ENCODE results near the gene LRRC47.

Gene LRRC47

GRCh38 chr1:3733094-3733882 lies 63.0 kb downstream of the LRRC47 start (continued):
- TF ChIP-seq CSDC2 (CRISPR knock-in tag; IDR thresholded peaks at IDR 0.05) (no peak), ZNF70 (CRISPR knock-in tag; IDR thresholded peaks at IDR 0.05) (no peak), RARB (CRISPR knock-in tag; IDR thresholded peaks at IDR 0.05) (no peak), TCF4 (CRISPR knock-in tag; IDR thresholded peaks at IDR 0.05; ENCODE audit: borderline replicate concordance) (no peak), POU6F1 (CRISPR knock-in tag; IDR thresholded peaks at IDR 0.05; ENCODE audit: borderline replicate concordance, low read depth) (no peak)

- no peak for TF ChIP-seq ARNTL (CRISPR knock-in tag; IDR thresholded peaks at IDR 0.05; ENCODE audit: borderline replicate concordance, low read depth)
- no peak for TF ChIP-seq GLIS3 (CRISPR knock-in tag; IDR thresholded peaks at IDR 0.05)
- no peak for TF ChIP-seq POU6F1 (CRISPR knock-in tag; IDR thresholded peaks at IDR 0.05; ENCODE audit: borderline replicate concordance, low read depth)
- no peak for TF ChIP-seq ZNF70 (CRISPR knock-in tag; IDR thresholded peaks at IDR 0.05)
- TF ChIP-seq RARB (CRISPR knock-in tag; IDR thresholded peaks at IDR 0.05): no peak
- no peak for TF ChIP-seq ZFP3 (CRISPR knock-in tag; IDR thresholded peaks at IDR 0.05)
- no peak for TF ChIP-seq ZNF8 (CRISPR knock-in tag; IDR thresholded peaks at IDR 0.05)
- TF ChIP-seq BACH2 (CRISPR knock-in tag; IDR thresholded peaks at IDR 0.05; ENCODE audit: borderline replicate concordance): no peak
- TF ChIP-seq CREB5 (CRISPR knock-in tag; IDR thresholded peaks at IDR 0.05; ENCODE audit: low read depth): no peak
- TF ChIP-seq ZC3H10 (CRISPR knock-in tag; IDR thresholded peaks at IDR 0.05): no peak
- no peak for TF ChIP-seq ZNF565 (CRISPR knock-in tag; conservative IDR thresholded peaks at IDR 0.05; ENCODE audit: low read depth)
- no peak for TF ChIP-seq OSR1 (CRISPR knock-in tag; IDR thresholded peaks at IDR 0.05)
- TF ChIP-seq CSRNP3 (CRISPR knock-in tag; IDR thresholded peaks at IDR 0.05): no peak
- TF ChIP-seq TOX (CRISPR knock-in tag; IDR thresholded peaks at IDR 0.05; ENCODE audit: borderline replicate concordance): no peak
- no peak for TF ChIP-seq CSDC2 (CRISPR knock-in tag; IDR thresholded peaks at IDR 0.05)
- TF ChIP-seq ESRRG (CRISPR knock-in tag; IDR thresholded peaks at IDR 0.05): no peak
- no peak for ATAC-seq
Observed at GRCh38 chr1:3732434-3733093, 63.7 kb downstream of the LRRC47 start.

GRCh38 chr1:3731583-3732433 lies 64.5 kb downstream of the LRRC47 start:
- ATAC-seq: no peak
- no peak for TF ChIP-seq RARB (CRISPR knock-in tag; IDR thresholded peaks at IDR 0.05)
- TF ChIP-seq ZC3H10 (CRISPR knock-in tag; IDR thresholded peaks at IDR 0.05): no peak
- TF ChIP-seq ZFP30 (CRISPR knock-in tag; IDR thresholded peaks at IDR 0.05): no peak
- TF ChIP-seq CSDC2 (CRISPR knock-in tag; IDR thresholded peaks at IDR 0.05): no peak

GRCh38 chr1:3730543-3731247 lies 65.6 kb downstream of the LRRC47 start:
- no peak for ATAC-seq
- no peak for TF ChIP-seq TOX (CRISPR knock-in tag; IDR thresholded peaks at IDR 0.05; ENCODE audit: borderline replicate concordance)
- TF ChIP-seq ZNF8 (CRISPR knock-in tag; IDR thresholded peaks at IDR 0.05): no peak
- TF ChIP-seq ZFP3 (CRISPR knock-in tag; IDR thresholded peaks at IDR 0.05): no peak
- no peak for TF ChIP-seq ISL1 (CRISPR knock-in tag; IDR thresholded peaks at IDR 0.05)
- no peak for TF ChIP-seq CREB5 (CRISPR knock-in tag; IDR thresholded peaks at IDR 0.05; ENCODE audit: low read depth)

All from SK-N-SH treated with all-trans-retinoic acid at 6 μM for 48 hours (cell line).